OCI-LY1 (cell line): ENCODE data around the gene S100A16.

Experiments used
- EZH2 ChIP-seq: fragments of 200-600 bp; sonication (generic), shearing (Covaris generic); IDR thresholded peaks from 2 replicates; pipeline ENCODE4 v1.8.0; 2017; ENCODE audit warnings: borderline replicate concordance, mixed run types, mild to moderate bottlenecking, antibody characterized with exemption, low read length, moderate library complexity, mixed read lengths
- TF ChIP-seq, protein P1 (sequence below): fragments of 200-600 bp; sonication (generic), shearing (Covaris generic); IDR thresholded peaks from 2 replicates; pipeline ENCODE4 v1.5.1; 2017; ENCODE audit warnings: mild to moderate bottlenecking, antibody characterized with exemption, low read length, moderate library complexity, mixed read lengths

- TF ChIP-seq, protein P1, sequence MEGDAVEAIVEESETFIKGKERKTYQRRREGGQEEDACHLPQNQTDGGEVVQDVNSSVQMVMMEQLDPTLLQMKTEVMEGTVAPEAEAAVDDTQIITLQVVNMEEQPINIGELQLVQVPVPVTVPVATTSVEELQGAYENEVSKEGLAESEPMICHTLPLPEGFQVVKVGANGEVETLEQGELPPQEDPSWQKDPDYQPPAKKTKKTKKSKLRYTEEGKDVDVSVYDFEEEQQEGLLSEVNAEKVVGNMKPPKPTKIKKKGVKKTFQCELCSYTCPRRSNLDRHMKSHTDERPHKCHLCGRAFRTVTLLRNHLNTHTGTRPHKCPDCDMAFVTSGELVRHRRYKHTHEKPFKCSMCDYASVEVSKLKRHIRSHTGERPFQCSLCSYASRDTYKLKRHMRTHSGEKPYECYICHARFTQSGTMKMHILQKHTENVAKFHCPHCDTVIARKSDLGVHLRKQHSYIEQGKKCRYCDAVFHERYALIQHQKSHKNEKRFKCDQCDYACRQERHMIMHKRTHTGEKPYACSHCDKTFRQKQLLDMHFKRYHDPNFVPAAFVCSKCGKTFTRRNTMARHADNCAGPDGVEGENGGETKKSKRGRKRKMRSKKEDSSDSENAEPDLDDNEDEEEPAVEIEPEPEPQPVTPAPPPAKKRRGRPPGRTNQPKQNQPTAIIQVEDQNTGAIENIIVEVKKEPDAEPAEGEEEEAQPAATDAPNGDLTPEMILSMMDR: no peak
- no peak for TF ChIP-seq EZH2
Observed at GRCh38 chr1:153597206-153597605, 15.7 kb downstream of the S100A16 start.
